GM18526 (cell line): Measurements from ENCODE around the gene FAM83C.

ENCODE experiments used
- POLR2A ChIP-seq: IDR thresholded peaks from 3 replicates; pipeline ENCODE4 v1.6.1; 2011; ENCODE audit not compliant: insufficient read length; ENCODE audit errors: extremely low read depth

The FAM83C gene

DNA sequence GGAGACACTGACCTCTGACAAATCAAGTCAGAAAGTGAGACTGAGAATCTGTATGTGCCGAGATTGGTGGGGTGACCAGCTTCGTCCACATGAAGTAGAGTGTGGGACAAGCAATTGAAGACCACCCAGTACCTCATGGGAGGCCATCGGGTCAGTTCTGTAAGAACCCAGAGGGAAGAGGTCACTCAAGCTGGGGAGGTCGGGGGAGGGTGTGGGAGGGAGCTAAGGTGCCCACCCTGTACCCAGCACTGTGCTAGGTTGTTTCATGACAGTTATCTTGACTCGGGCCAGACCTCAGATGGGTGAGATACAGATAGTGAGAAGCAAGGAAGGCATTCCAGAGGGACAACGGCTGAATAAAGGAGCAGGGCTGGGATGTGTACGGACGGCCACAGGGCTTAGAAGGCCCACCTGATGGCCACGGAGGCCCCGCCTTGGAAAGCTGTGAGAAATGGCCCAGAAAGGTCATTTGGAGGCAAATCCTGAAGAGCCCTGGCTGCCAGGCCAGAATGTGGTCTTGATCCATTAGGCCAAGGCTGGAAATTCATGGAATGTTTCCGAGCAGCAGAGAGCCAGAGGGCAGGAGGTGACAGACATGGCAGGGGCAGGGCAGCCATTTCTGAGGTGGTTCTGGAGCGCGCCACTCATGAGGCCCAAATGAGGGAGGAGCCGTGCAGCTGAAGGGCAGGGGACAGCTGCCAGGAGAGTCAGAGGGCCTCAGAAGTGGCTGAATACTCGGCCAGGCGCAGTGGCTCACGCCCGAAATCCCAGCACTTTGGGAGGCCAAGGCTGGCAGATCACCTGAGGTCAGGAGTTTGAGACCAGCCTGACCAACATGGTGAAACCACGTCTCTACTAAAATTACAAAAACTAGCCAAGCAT lies 22.0 kb downstream of the FAM83C start:
- TF ChIP-seq POLR2A, result no peak

DNA sequence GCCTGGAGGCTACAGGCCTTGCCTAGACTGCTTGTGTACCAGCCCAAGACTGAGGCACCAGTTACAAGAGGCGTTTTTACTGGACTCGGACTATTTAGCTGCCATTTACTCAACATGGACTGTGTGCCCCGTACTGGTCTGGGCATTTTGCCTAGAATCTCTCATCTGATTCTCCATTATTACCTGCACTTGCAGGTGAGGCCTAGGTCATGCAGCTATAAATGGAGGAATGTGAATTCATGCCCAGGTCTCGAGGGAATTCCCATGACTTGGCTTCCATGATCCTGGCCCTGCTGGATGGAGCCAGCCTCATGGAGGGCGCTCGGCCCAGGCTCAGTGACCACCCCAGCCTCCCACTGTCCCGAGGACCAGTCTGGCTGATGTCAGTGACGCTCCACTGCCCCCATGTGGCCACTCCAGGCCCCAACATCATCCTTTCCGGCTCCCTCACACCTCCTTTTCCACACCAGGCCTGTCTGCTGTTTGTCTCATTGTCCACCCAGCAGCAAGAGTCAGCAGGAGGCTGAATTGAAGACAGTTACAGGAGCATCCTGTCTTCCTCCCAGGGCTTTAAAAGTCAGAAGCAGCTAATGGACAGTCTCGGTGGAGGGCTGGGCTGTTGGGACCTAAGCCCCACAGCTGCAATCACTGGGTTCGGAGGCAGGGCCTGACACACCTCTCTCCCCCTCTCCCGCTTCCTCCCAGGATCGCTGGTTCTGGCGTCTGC lies 23.0 kb downstream of the FAM83C start:
- TF ChIP-seq POLR2A, result no peak

DNA sequence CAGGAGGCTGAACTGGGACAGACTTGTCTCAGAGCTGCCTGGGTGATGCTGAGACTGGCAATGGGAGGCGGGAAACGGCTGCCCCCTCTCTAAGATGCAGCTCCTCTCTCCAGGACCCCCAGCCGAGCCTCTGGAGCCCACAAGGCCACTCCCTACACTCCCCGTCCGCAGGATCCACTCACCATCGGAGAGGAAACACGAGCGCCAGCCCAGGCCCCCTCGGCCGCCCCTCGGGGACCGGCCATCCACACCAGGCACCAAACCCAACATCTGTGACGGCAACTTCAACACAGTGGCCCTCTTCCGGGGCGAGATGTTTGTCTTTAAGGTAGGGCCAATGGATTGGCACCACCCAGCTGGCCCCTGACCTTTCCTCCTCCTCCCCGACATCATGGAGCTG lies 25.1 kb downstream of the FAM83C start:
- no peak for TF ChIP-seq POLR2A

- TF ChIP-seq POLR2A, result no peak
Observed at GRCh38 chr20:35264755-35265154, 27.5 kb downstream of the FAM83C start.

DNA sequence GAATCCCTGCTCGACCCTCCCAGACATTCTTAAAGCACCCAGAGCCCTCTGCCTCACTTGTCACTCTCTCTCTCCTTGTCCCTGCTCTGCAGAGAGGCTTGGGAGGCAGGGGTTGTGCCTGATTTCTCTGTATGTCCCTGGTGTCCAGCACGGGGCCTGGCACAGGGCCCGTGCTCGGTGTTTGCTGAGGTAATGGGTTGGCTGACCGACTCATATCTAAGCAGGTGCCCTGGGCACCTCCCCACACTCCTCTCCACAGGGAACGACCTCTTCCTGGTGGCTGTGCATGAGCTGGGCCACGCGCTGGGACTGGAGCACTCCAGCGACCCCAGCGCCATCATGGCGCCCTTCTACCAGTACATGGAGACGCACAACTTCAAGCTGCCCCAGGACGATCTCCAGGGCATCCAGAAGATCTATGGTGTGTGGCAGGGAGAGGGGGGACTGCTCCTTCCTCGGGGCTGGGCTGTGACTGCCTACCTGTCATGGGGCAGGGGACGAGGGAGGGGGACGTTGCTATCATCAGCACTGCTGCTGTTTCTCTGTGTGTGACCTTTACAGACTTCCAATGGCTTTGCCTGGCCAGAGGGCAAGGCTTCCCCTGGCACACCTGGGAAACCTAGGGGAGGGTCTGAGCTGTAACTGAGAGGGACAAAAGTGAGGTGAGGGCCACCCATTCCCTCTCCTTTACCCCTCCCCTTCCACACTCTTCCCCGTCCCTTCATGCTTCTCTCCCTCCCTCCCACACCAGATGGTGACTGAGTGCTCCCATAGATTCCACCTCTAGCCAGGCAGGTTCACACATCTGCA lies 28.5 kb downstream of the FAM83C start:
- no peak for TF ChIP-seq POLR2A

DNA sequence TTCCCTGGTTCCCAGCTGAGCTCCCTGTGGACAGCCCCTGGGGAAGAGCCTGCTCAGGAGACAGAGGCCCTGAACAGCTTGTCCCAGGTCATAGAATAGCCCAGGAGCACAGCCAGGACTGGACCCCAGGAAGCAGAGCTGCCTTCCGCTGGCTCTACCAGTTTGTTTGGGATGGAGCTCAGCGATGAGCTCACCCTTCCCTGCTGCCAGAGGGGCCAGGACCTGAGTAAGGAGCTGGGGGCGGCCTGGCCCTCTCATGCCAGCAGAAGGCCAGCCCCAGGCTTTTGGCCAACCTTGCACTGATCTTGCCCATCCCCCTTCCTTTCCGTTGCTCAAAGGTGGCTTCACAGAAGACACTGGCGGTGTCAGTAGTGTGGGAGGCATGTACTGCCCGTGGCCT lies 31.8 kb downstream of the FAM83C start:
- TF ChIP-seq POLR2A, result no peak

DNA sequence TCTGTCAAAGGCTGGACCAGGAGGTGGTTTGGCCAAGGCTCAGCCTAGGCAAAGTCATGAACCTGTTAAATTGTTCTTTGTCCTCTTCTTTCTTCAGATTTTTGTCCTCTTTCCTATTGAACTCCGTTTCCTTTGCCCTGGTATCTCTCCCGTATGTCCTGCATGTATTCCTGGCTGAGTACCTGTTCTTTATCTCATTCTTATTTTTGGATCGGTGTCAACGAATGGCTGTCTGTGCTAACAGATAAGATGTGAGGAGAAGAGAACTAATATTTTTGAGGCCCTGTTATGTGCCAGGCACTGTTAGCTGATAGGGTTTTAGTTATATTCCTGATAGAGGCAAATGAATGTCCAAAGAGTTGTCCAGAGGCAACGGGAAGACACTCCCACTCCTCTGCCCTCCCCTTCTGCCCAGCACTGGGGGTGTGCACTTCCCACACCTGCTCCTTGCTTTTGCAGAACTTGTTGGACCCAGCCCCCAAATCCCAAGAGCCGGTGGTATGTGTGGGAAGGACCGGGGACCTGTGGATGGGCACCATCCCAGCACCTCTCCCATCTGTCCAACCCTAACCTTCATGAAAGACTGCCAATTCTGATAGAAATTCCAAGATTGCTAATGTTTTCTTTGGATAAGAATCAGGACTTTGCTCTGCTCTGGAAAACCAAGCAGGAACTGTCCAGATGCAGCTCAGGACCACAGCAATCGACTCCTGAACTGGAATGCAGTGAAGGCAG lies 34.9 kb downstream of the FAM83C start:
- no peak for TF ChIP-seq POLR2A

DNA sequence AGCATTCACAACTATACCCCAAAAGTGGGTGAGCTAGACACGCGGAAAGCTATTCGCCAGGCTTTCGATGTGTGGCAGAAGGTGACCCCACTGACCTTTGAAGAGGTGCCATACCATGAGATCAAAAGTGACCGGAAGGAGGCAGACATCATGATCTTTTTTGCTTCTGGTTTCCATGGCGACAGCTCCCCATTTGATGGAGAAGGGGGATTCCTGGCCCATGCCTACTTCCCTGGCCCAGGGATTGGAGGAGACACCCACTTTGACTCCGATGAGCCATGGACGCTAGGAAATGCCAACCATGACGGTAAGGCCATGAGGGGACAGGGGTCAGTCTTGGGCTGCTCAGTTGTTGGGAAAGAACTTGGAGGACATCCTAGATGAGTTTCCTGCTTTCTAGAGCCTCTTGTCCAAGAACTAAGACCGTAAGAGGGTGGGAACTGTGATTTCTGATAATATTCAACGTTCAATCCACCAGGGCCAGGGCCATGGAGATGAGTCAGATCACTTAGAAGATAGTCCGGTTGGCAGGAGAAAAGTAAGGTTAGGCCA lies 37.7 kb downstream of the FAM83C start:
- no peak for TF ChIP-seq POLR2A

DNA sequence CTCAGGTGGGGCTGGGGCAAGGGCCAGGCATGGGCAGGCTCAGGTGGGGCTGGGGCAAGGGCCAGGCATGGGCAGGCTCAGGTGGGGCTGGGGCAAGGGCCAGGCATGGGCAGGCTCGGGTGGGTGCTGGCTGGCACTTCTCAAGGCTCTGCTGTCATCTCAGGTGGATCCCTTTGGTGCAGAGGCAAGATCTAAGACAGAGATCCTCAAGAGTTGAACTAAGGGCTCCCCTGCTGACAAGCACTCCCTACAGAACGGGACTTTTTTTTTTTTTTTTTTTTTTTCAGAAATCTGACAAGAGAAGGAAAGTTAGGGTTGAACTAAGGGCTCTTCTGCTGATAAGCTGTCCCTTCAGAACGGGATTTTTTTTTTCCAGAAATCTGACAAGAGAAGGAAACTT lies 39.2 kb downstream of the FAM83C start:
- TF ChIP-seq POLR2A, result no peak

- TF ChIP-seq POLR2A, result no peak
Observed at GRCh38 chr20:35252037-35252461, 40.2 kb downstream of the FAM83C start.

DNA sequence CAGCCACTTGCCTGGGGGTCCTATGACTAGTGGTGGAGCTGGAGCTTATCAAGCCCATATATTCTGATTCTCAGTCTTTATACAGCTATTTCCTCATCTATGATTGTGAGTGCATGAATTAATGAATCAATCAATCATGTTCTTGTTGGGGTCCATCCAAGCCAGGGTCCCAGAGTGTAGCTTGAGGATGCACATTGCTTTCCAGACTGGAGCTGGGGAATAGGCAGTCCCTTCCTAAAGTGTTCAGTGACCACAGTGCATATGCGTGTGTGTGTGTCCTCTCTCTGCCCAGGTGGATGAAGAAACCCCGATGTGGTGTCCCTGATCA lies 40.6 kb downstream of the FAM83C start:
- no peak for TF ChIP-seq POLR2A

DNA sequence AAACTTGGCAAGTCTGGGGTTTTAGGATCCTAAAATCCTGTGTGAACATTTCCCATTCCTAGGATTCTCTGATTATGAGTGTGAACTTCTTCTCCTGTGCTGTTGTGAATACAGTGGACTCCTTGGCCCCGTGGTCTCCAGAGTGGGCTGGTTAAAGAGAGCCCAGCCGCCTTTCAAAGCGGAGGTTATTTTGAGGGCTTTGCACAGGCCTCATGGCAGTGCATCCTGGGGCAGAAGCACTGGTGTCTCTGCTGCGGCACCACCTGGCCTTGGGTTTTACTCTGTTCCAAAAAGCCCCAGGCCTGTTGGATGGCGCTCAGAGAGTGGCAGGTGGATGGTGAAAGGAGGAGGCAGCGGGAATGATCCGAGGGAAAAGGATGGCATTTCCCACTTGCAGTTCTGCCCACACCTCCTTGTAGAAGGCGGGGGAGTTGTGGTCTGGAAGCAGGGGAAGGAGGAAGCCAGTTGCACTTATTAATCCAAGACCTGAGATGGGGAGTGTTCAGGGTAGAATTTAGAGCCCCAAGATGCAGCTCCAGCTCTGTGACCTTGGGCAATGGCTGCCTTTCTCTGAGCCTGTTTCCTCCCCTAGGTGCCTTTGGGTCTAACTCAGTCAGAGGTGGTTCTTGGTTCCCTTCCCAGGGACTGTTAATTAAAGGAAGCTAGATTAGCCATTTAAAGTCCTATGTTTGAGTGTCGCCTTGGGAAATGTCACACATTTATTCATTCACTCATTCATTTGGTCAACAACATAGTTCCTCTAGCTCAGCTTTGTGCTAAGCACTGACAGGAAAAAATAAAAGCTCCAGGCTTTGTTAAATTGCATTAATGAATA lies 43.4 kb downstream of the FAM83C start:
- no peak for TF ChIP-seq POLR2A

DNA sequence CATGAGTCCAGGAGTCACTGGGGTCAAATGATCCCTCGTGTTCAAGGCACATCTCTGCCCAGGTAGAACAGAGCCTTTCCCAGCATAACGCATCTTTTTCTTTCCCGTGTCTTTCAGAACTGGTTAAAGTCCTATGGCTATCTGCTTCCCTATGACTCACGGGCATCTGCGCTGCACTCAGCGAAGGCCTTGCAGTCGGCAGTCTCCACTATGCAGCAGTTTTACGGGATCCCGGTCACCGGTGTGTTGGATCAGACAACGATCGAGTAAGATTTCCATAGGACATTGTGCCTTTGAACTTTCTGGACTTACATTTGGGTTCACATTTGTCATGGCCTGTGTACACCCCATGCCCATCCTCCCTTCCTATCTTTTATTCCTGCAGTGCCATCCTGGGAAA lies 45.5 kb downstream of the FAM83C start:
- TF ChIP-seq POLR2A, result no peak

DNA sequence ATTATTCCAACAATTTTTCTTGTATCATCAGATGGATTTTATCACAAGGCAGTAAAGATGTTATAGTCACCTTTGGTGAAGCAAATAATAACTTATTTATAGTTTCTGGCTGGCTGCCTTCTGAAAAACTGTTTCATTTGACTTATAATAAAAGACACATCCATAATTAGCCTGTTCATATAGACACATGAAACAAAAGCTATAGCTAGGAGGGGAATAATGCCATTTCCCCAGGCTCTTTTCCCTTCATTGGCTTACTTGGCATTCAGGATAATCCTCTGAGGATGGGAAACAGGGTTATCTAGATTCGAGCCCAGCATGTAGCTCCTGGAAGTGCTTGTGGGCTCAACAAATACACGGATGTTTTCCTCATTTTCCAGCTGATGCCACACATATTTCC lies 48.2 kb downstream of the FAM83C start:
- TF ChIP-seq POLR2A, result no peak

- TF ChIP-seq POLR2A, result no peak
Observed at GRCh38 chr20:35243317-35243716, 48.9 kb downstream of the FAM83C start.
